Osteocyte (in vitro differentiated cells): Measurements from ENCODE around the gene PBX3. TPM values are rescaled to one million over a fixed set of nuclear protein-coding genes. Genes with fewer than 3 reads are reported as not detected.

ENCODE experiments used
- DNase-seq: peaks from one replicate; pipeline ENCODE4 v3.0.0; 2021; ENCODE audit warnings: mixed read lengths; ENCODE audit not compliant: unreplicated experiment; ENCODE audit errors: extremely low spot score
- H3K27ac Mint-ChIP-seq: one replicate; pipeline ENCODE4 v1.8.0; 2021; ENCODE audit warnings: mild to moderate bottlenecking, mixed read lengths; ENCODE audit not compliant: unreplicated experiment
- H3K27me3 Mint-ChIP-seq: one replicate; pipeline ENCODE4 v1.8.0; 2021; ENCODE audit warnings: mixed read lengths; ENCODE audit not compliant: unreplicated experiment
- H3K36me3 Mint-ChIP-seq: one replicate; pipeline ENCODE4 v1.8.0; 2021; ENCODE audit warnings: mixed read lengths; ENCODE audit not compliant: unreplicated experiment
- H3K4me1 Mint-ChIP-seq: one replicate; pipeline ENCODE4 v1.8.0; 2021; ENCODE audit warnings: mixed read lengths; ENCODE audit not compliant: unreplicated experiment
- H3K4me3 Mint-ChIP-seq: one replicate; pipeline ENCODE4 v1.8.0; 2021; ENCODE audit warnings: mild to moderate bottlenecking, moderate library complexity, mixed read lengths; ENCODE audit not compliant: unreplicated experiment
- H3K9me3 Mint-ChIP-seq: one replicate; pipeline ENCODE4 v1.8.0; 2021; ENCODE audit warnings: mixed read lengths; ENCODE audit not compliant: unreplicated experiment
- CTCF ChIP-seq: fragments of 200-600 bp; sonication (generic); IDR thresholded peaks from 2 replicates; pipeline ENCODE4 v1.5.0; 2021; ENCODE audit warnings: antibody characterized with exemption, mild to moderate bottlenecking, moderate library complexity
- total RNA-seq: library from RNA; stranded (reverse); gene quantifications from 2 replicates; pipeline ENCODE4 v1.2.1, GENCODE V29; 2021

Gene PBX3
- total RNA-seq, 1 donor from 2014 or later, result 16.0 TPM

DNA sequence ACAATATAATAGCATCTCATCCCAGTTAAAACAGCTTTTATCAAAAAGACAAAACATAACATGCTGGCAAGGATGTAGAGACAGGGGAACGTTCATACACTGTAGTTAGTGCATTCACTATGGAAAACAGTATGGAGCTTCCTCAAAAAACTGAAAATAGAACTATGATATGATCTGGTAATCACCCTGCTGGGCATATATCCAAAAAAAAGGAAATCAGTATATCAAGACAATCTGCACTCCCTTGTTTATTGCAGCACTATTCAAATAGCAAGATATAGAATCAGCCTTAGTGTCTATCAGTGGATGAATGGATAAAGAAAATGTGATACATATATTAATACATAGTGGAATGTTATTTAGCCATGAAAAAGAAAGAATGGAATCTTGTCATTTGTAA is 88.5 kb downstream of the PBX3 start:
- no peak for TF ChIP-seq CTCF
- no peaks in the 10 kb centered on the region for H3K27me3 Mint-ChIP-seq
- no peak overlapping the region for H3K27ac Mint-ChIP-seq
- no peaks in the 10 kb centered on the region for H3K36me3 Mint-ChIP-seq
- peaks cover 9% of the 10 kb centered on the region for H3K4me1 Mint-ChIP-seq
- H3K4me3 Mint-ChIP-seq, result no peak overlapping the region
- no peaks in the 10 kb centered on the region for H3K9me3 Mint-ChIP-seq
- DNase-seq, result no peak

- H3K4me3 Mint-ChIP-seq, result no peak overlapping the region
- no peak for DNase-seq
- H3K36me3 Mint-ChIP-seq, result no peaks in the 10 kb centered on the region
- H3K9me3 Mint-ChIP-seq, result no peaks in the 10 kb centered on the region
- H3K27ac Mint-ChIP-seq, result no peak overlapping the region
- H3K27me3 Mint-ChIP-seq, result no peaks in the 10 kb centered on the region
- TF ChIP-seq CTCF, result no peak
- peaks cover 27% of the 10 kb centered on the region for H3K4me1 Mint-ChIP-seq
These were observed 92.1 kb downstream of the PBX3 start for GRCh38 chr9:125839317-125839716.

DNA sequence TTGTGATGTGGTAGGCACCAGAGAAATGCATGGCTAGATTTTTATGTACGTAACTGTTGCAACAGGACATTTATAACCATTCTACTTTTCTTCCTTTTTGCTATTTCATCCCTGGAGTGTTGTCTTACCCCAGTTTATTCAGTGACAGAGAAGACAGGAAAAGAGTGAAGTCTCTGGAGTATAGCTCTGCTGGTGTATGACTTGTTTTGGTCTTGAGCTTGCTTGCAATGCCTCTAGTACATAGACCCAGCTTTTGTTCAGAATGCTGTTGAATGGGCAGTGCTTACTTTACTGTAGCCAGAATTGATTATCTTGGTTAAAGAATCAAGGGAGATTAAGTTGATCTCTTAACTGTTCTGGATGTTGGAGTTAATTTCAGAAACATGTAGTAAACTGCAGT is 94.3 kb downstream of the PBX3 start:
- H3K9me3 Mint-ChIP-seq, result no peaks in the 10 kb centered on the region
- H3K4me1 Mint-ChIP-seq, result peaks cover 27% of the 10 kb centered on the region
- peaks cover under 1% of the 10 kb centered on the region for H3K36me3 Mint-ChIP-seq
- no peaks in the 10 kb centered on the region for H3K27me3 Mint-ChIP-seq
- no peak overlapping the region for H3K4me3 Mint-ChIP-seq
- DNase-seq, result no peak
- no peak for TF ChIP-seq CTCF
- no peak overlapping the region for H3K27ac Mint-ChIP-seq

- Mint-ChIP-seq H3K36me3 (peaks cover 5% of the 10 kb centered on the region), H3K27ac (no peak overlapping the region), H3K4me1 (peaks cover 27% of the 10 kb centered on the region), H3K27me3 (no peaks in the 10 kb centered on the region), H3K4me3 (no peak overlapping the region), H3K9me3 (no peaks in the 10 kb centered on the region)
- DNase-seq, result no peak
- TF ChIP-seq CTCF, result no peak
These were observed 95.1 kb downstream of the PBX3 start for GRCh38 chr9:125842242-125842641.

DNA sequence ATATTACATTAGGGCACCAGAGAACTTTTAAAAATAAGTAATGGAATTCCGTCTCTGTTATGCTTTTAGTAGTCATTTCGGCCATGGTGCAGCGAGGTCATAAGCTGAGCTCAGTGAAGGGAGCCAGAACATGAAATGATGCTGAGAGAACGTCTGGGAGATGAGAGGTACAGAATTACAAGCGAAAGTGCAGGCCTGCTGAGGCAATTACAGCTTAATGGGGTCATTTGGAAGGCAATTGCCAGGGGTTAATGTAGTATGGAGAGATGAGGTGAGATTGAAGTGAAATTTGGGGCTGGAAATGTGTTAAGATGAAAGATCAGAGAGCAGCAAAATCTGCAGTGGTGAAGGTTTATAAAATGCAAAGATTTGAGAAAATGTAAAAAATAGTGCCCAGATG is 96.5 kb downstream of the PBX3 start:
- no peak for DNase-seq
- Mint-ChIP-seq H3K4me3 (no peak overlapping the region), H3K36me3 (peaks cover 5% of the 10 kb centered on the region), H3K27ac (no peak overlapping the region), H3K4me1 (peaks cover 27% of the 10 kb centered on the region), H3K27me3 (no peaks in the 10 kb centered on the region), H3K9me3 (no peaks in the 10 kb centered on the region)
- TF ChIP-seq CTCF, result no peak
